ENCODE results near the gene PCED1A. TPM values are rescaled to one million over a fixed set of nuclear protein-coding genes. Genes with fewer than 3 reads are reported as not detected.

Gene PCED1A
- total and polyA plus RNA-seq, 2 donors (not counting 1 experiment from before 2014, with no cell fraction given) = 96.8 to 176 TPM

DNA sequence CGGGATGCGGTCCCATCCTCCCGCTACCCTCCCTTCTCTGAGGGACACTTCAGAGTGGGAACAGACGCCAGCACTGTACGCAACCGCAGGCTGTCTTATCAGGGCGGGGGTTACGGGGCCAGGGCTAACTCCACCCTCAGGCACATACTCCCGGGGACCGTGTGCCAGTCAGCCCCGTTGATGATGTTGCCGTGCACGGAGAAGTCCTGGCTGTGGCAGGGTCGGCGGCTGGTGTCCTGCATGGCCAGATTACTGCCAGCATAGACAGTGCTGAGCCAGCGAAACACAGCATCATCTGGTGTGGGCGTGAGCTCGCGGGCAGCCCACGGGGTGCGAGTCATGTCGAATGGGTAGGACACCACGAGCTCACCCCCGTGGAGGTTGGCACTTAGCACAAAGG lies 45.0 kb downstream of the PCED1A start:
- peaks cover 12 to 17% of the 10 kb centered on the region in 2 donors for H3K4me1 ChIP-seq (ENCODE audit: control insufficient read depth in 2 of 2, insufficient read depth in 2 of 2, low read length in 2 of 2)
- ChIA-PET POLR2A (no interaction called here), CTCF (no interaction called here)
- H3K79me2 ChIP-seq (ENCODE audit: control insufficient read depth, insufficient read depth, low read length) = no peaks in the 10 kb centered on the region
- no peaks in the 10 kb centered on the region for H4K20me1 ChIP-seq (ENCODE audit: control insufficient read depth, insufficient read depth, low read length, poor library complexity, severe bottlenecking)
- Mint-ChIP-seq H3K9me3 (ENCODE audit: insufficient read depth) (no peaks in the 10 kb centered on the region), H3K4me1 (peaks cover 20% of the 10 kb centered on the region), H3K27me3 (peaks cover 41% of the 10 kb centered on the region), H3K27ac (no peak overlapping the region), H3K4me3 (no peak overlapping the region)
- no peak overlapping the region for H3K4me3 ChIP-seq (ENCODE audit: control extremely low read depth in 1 of 5, extremely low read depth in 1 of 5, insufficient read depth in 1 of 5, low read depth in 2 of 5, low read length in 4 of 5)
- intact Hi-C loops (cut with micrococcal nuclease) = no loop called here
- no peaks in the 10 kb centered on the region for H3K36me3 ChIP-seq (replicated peaks in 1 of 2; ENCODE audit: control extremely low read depth in 1 of 2, control insufficient read depth in 1 of 2, extremely low read depth in 1 of 2, insufficient read depth in 2 of 2, low read length in 1 of 2)
- no peak overlapping the region for H3K27ac ChIP-seq (ENCODE audit: low read length in 2 of 2)
- H3K27me3 ChIP-seq (replicated peaks in 1 of 4; ENCODE audit: control extremely low read depth in 1 of 4, control insufficient read depth in 3 of 4, insufficient read depth in 4 of 4, low read length in 3 of 4) = peaks cover 0 to 33% (median 2%) of the 10 kb centered on the region in 4 experiments
- DNase-seq (no peak), ATAC-seq (ENCODE audit: low read depth) (no peak)
- H3K4me2 ChIP-seq (replicated peaks; ENCODE audit: low read depth, low read length, poor library complexity, severe bottlenecking) = no peak overlapping the region
- peaks cover 0 to 9% (median 0%) of the 10 kb centered on the region in 3 donors for H3K9me3 ChIP-seq (ENCODE audit: control extremely low read depth in 1 of 3, control insufficient read depth in 2 of 3, insufficient read depth in 1 of 3, low read length in 2 of 3)
- 95% methylated on average over 24 of the region's 24 CpGs for WGBS (ENCODE audit: insufficient coverage)
- no peak overlapping the region for H3K9ac ChIP-seq (ENCODE audit: low read length)
- no peak overlapping the region for H2AFZ ChIP-seq (ENCODE audit: insufficient read depth, low read depth, low read length, poor library complexity, severe bottlenecking)
- no peak for TF ChIP-seq EZH2 (IDR thresholded peaks at IDR 0.05; ENCODE audit: borderline replicate concordance, insufficient read depth, low read depth, low read length, poor library complexity, severe bottlenecking)
- TF ChIP-seq, protein P1, sequence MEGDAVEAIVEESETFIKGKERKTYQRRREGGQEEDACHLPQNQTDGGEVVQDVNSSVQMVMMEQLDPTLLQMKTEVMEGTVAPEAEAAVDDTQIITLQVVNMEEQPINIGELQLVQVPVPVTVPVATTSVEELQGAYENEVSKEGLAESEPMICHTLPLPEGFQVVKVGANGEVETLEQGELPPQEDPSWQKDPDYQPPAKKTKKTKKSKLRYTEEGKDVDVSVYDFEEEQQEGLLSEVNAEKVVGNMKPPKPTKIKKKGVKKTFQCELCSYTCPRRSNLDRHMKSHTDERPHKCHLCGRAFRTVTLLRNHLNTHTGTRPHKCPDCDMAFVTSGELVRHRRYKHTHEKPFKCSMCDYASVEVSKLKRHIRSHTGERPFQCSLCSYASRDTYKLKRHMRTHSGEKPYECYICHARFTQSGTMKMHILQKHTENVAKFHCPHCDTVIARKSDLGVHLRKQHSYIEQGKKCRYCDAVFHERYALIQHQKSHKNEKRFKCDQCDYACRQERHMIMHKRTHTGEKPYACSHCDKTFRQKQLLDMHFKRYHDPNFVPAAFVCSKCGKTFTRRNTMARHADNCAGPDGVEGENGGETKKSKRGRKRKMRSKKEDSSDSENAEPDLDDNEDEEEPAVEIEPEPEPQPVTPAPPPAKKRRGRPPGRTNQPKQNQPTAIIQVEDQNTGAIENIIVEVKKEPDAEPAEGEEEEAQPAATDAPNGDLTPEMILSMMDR (IDR thresholded peaks at IDR 0.05) = no peak

DNA sequence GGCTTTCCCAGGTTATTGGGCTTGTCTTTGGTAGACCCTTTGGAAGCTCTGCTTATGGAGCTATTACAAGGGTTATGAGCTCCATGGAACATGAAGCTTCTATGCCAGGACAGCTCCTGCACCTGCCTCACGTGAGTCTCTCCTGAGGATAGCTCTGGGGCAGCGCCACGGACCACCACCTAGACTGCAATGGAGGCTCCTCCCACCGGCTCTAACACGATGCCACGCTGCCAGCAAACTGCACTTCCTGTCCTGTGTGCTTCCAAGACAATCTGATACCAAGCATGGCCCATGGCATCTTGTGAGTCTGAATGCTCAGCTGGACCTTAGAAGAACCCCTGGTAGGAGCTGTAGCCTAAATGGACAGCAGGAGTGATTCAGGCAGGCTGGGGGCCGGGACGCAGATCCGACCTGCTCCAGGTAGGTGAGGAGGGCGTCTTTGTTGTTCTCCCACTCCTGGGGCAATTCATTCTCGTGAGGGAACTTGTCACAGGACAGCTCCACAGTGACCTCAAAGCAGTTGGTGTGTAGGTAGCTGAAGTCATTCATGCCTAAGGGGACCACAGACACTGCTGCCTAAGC lies 45.5 kb downstream of the PCED1A start:
- 94% methylated on average over 11 of the region's 11 CpGs for WGBS (ENCODE audit: insufficient coverage)
- H3K9me3 ChIP-seq (ENCODE audit: control extremely low read depth in 1 of 3, control insufficient read depth in 2 of 3, insufficient read depth in 1 of 3, low read length in 2 of 3) = peaks cover 0 to 6% (median 0%) of the 10 kb centered on the region in 3 donors

More for the DNA sequence above, 45.5 kb downstream of the PCED1A start:
- no peak overlapping the region for H3K4me3 Mint-ChIP-seq
- intact Hi-C loops (cut with micrococcal nuclease) = no loop called here
- no peaks in the 10 kb centered on the region for H3K79me2 ChIP-seq (ENCODE audit: control insufficient read depth, insufficient read depth, low read length)
- H2AFZ ChIP-seq (ENCODE audit: insufficient read depth, low read depth, low read length, poor library complexity, severe bottlenecking) = no peak overlapping the region
- H3K27me3 Mint-ChIP-seq = peaks cover 43% of the 10 kb centered on the region
- POLR2A ChIA-PET = interaction anchor here (0.6 kb wide), 1 partner anchor 416 kb away, joined by 4 read pairs; no protein-coding TSS in a partner anchor
- peaks cover 9 to 14% of the 10 kb centered on the region in 2 donors for H3K4me1 ChIP-seq (ENCODE audit: control insufficient read depth in 2 of 2, insufficient read depth in 2 of 2, low read length in 2 of 2)
- TF ChIP-seq, protein P1 (IDR thresholded peaks at IDR 0.05) = no peak
- TF ChIP-seq EZH2 (IDR thresholded peaks at IDR 0.05; ENCODE audit: borderline replicate concordance, insufficient read depth, low read depth, low read length, poor library complexity, severe bottlenecking) = no peak
- no peak overlapping the region for H3K4me2 ChIP-seq (replicated peaks; ENCODE audit: low read depth, low read length, poor library complexity, severe bottlenecking)
- no peak for DNase-seq
- no peak overlapping the region for H3K27ac Mint-ChIP-seq
- H3K36me3 ChIP-seq (replicated peaks in 1 of 2; ENCODE audit: control extremely low read depth in 1 of 2, control insufficient read depth in 1 of 2, extremely low read depth in 1 of 2, insufficient read depth in 2 of 2, low read length in 1 of 2) = no peaks in the 10 kb centered on the region
- no peak for ATAC-seq (ENCODE audit: low read depth)
- no peaks in the 10 kb centered on the region for H4K20me1 ChIP-seq (ENCODE audit: control insufficient read depth, insufficient read depth, low read length, poor library complexity, severe bottlenecking)
- no peaks in the 10 kb centered on the region for H3K9me3 Mint-ChIP-seq (ENCODE audit: insufficient read depth)
- peaks cover 0 to 30% (median 2%) of the 10 kb centered on the region in 4 experiments for H3K27me3 ChIP-seq (replicated peaks in 1 of 4; ENCODE audit: control extremely low read depth in 1 of 4, control insufficient read depth in 3 of 4, insufficient read depth in 4 of 4, low read length in 3 of 4)
- H3K9ac ChIP-seq (ENCODE audit: low read length) = no peak overlapping the region
- CTCF ChIA-PET = interaction anchor here (0.7 kb wide), 1 partner anchor 11 kb away, joined by 3 read pairs; no protein-coding TSS in a partner anchor
- H3K4me1 Mint-ChIP-seq = peaks cover 18% of the 10 kb centered on the region
- H3K27ac ChIP-seq (ENCODE audit: low read length in 2 of 2) = no peak overlapping the region
- H3K4me3 ChIP-seq (ENCODE audit: control extremely low read depth in 1 of 5, extremely low read depth in 1 of 5, insufficient read depth in 1 of 5, low read depth in 2 of 5, low read length in 4 of 5) = no peak overlapping the region

All from B cell (primary cell).